BE2C (cell line): ENCODE results near the gene CENPF.
"Not testable (repeated sequence)": the region's sequence is repeated elsewhere in the genome, so short reads cannot be mapped to it uniquely, and the experiment has no call there.

Source experiments
- DNase-seq: peaks from one replicate; pipeline ENCODE4 v3.0.0-alpha.2; 2020
- H3K27me3 ChIP-seq: fragments of 250-450 bp; sonication (Bioruptor Pico); 2 replicates; pipeline ENCODE4 v1.5.1; 2020; ENCODE audit warnings: mild to moderate bottlenecking
- H3K36me3 ChIP-seq: fragments of 250-450 bp; sonication (Bioruptor Pico); 2 replicates; pipeline ENCODE4 v1.5.1; 2020; ENCODE audit warnings: mild to moderate bottlenecking
- H3K4me1 ChIP-seq: fragments of 250-450 bp; sonication (Bioruptor Pico); 2 replicates; pipeline ENCODE4 v1.5.1; 2020
- H3K4me3 ChIP-seq: 2 replicates; pipeline ENCODE4 v1.5.1; 2011; ENCODE audit warnings: low read depth, low read length
- H3K9me3 ChIP-seq: fragments of 250-450 bp; sonication (Bioruptor Pico); 2 replicates; pipeline ENCODE4 v1.5.1; 2020
- CTCF ChIP-seq: IDR thresholded peaks from 2 replicates; pipeline ENCODE4 v1.5.1; 2012; ENCODE audit warnings: mild to moderate bottlenecking, low read depth, low read length

CENPF gene

GRCh38 chr1:214609692-214610091 lies 6.7 kb downstream of the CENPF start:
- TF ChIP-seq CTCF = no peak
- peaks cover 42% of the 10 kb centered on the region for H3K36me3 ChIP-seq
- no peak overlapping the region for H3K4me3 ChIP-seq

GRCh38 chr1:214610136-214610535 lies 7.1 kb downstream of the CENPF start:
- H3K27me3 ChIP-seq, H3K4me1 ChIP-seq, H3K9me3 ChIP-seq, H3K4me3 ChIP-seq, DNase-seq: not testable (repeated sequence)
- H3K36me3 ChIP-seq = peaks cover 47% of the 10 kb centered on the region

More at GRCh38 chr1:214609692-214610091, 6.7 kb downstream of the CENPF start:
- H3K27me3 ChIP-seq = no peaks in the 10 kb centered on the region
- DNase-seq = no peak
- H3K9me3 ChIP-seq = no peaks in the 10 kb centered on the region
- H3K4me1 ChIP-seq = no peaks in the 10 kb centered on the region

GRCh38 chr1:214615109-214615508 lies 12.1 kb downstream of the CENPF start:
- Histone ChIP-seq H3K4me3 (no peak overlapping the region), H3K36me3 (peaks cover 64% of the 10 kb centered on the region), H3K27me3 (no peaks in the 10 kb centered on the region), H3K4me1 (no peaks in the 10 kb centered on the region), H3K9me3 (no peaks in the 10 kb centered on the region)
- no peak for TF ChIP-seq CTCF
- DNase-seq = no peak

GRCh38 chr1:214615871-214616270 lies 12.9 kb downstream of the CENPF start:
- H3K4me3 ChIP-seq = no peak overlapping the region

DNA sequence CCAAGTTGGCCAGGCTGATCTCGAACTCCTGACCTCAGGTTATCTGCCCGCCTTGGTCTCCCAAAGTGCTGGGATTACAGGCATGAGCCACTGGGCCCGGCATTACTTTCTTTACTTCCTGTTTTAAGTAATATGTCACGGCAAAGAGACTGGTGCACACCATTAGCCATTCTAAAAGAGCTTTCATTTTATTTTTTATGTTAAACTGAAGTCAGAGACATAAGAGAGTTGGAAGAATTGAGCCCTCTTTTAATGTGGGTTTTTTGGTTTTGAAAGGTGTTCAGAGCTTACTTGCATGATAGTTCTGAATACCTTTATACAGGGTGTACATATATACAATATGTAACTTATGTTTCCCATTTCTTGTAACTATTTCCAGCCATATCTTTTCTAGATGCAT lies 14.3 kb downstream of the CENPF start:
- no peaks in the 10 kb centered on the region for H3K4me1 ChIP-seq
- no peaks in the 10 kb centered on the region for H3K9me3 ChIP-seq
- DNase-seq = no peak
- H3K36me3 ChIP-seq = peaks cover 84% of the 10 kb centered on the region
- no peak overlapping the region for H3K4me3 ChIP-seq
- H3K27me3 ChIP-seq = no peaks in the 10 kb centered on the region
- no peak for TF ChIP-seq CTCF

More at GRCh38 chr1:214615871-214616270, 12.9 kb downstream of the CENPF start:
- Histone ChIP-seq H3K9me3 (no peaks in the 10 kb centered on the region), H3K27me3 (no peaks in the 10 kb centered on the region), H3K36me3 (peaks cover 71% of the 10 kb centered on the region), H3K4me1 (no peaks in the 10 kb centered on the region)
- no peak for DNase-seq
- no peak for TF ChIP-seq CTCF

DNA sequence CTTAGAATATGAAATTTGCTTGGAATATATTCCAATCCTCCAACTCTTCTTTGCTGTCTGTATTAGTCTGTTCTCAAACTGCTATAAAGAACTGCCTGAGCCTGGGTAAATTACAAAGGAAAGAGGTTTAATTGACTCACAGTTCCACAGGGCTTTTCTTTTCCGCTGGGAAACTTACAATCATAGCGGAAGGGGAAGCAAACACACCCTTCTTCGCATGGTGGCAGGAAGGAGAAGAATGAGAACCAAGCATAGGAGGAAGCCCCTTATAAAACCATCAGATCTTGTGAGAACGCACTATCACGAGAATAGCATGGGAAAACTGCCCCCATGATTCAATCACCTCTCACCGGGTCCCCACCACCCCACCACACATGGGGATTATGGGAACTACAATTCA lies 14.8 kb downstream of the CENPF start:
- no peak for DNase-seq
- Histone ChIP-seq H3K27me3 (no peaks in the 10 kb centered on the region), H3K9me3 (no peaks in the 10 kb centered on the region), H3K4me3 (no peak overlapping the region), H3K36me3 (peaks cover 86% of the 10 kb centered on the region), H3K4me1 (no peaks in the 10 kb centered on the region)
- TF ChIP-seq CTCF = no peak

- H3K4me3 ChIP-seq = no peak overlapping the region
- H3K36me3 ChIP-seq = peaks cover 74% of the 10 kb centered on the region
- TF ChIP-seq CTCF = no peak
- no peaks in the 10 kb centered on the region for H3K27me3 ChIP-seq
- H3K4me1 ChIP-seq = no peaks in the 10 kb centered on the region
- H3K9me3 ChIP-seq = no peaks in the 10 kb centered on the region
- DNase-seq = no peak
Measured at GRCh38 chr1:214621236-214621635, 18.2 kb downstream of the CENPF start.
